Measurements from ENCODE around the gene ESPN. TPM values are rescaled to one million over a fixed set of nuclear protein-coding genes. Genes with fewer than 3 reads are reported as not detected.

Gene ESPN, protein sequence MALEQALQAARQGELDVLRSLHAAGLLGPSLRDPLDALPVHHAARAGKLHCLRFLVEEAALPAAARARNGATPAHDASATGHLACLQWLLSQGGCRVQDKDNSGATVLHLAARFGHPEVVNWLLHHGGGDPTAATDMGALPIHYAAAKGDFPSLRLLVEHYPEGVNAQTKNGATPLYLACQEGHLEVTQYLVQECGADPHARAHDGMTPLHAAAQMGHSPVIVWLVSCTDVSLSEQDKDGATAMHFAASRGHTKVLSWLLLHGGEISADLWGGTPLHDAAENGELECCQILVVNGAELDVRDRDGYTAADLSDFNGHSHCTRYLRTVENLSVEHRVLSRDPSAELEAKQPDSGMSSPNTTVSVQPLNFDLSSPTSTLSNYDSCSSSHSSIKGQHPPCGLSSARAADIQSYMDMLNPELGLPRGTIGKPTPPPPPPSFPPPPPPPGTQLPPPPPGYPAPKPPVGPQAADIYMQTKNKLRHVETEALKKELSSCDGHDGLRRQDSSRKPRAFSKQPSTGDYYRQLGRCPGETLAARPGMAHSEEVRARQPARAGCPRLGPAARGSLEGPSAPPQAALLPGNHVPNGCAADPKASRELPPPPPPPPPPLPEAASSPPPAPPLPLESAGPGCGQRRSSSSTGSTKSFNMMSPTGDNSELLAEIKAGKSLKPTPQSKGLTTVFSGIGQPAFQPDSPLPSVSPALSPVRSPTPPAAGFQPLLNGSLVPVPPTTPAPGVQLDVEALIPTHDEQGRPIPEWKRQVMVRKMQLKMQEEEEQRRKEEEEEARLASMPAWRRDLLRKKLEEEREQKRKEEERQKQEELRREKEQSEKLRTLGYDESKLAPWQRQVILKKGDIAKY
- 1 to 10 TPM in 2 of 4 donors, under 1 TPM in 1, not detected in 1; 0.33 to 1.0 (median 1.0) TPM for total RNA-seq

DNA sequence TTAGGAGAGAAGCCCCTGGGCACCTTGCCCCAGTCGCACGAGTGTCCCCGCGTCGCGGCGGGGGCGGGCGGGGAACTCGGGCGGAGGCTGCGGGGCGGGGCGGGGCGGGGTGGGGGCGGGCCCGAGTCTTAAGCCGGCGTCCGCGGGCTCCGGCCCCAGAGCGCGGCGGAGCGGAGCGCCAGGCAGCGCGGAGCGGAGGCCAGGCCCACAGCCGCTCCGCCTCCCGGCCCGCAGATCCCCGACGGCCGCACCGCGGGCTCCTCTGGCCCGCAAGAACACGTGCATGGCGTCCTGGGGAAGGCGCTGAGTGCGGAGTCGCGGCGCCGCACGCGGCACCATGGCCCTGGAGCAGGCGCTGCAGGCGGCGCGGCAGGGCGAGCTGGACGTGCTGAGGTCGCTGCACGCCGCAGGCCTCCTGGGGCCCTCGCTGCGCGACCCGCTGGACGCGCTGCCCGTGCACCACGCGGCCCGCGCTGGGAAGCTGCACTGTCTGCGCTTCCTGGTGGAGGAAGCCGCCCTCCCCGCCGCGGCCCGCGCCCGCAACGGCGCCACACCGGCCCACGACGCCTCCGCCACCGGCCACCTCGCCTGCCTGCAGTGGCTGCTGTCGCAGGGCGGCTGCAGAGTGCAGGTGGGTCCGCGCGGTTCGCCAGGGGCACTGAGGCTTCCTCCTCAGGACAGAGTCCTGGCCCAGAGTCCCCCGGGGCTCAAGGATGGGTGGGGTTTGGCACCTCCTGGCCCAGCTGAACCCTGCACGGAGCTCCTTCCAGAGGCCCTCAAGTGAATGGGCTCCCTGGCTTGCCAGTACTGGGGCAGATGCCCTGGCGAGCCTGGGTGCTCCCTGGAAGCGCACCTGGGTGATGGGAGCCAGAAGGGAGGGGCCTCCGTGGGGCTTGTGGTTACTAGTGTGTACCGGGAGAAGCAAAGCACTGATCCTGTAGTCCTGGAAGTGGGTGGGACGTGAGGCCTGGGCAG, at the start of gene ESPN:
Gene ESPN (plus strand): TSS at position 158 of the 975 bp plus-strand sequence. CDS start 180 bp downstream, at position 338.
- Histone ChIP-seq H3K27me3 (peaks cover under 1 to 100% (median 60%) of the 10 kb centered on the region in 4 donors), H3K4me3 (peak within 1 kb of the TSS; percentile 20 to 41 (median 30)), H3K4me1 (peaks cover 32 to 41% (median 37%) of the 10 kb centered on the region in 4 donors), H3K27ac (replicated peaks in 1 of 4) (no peak within 1 kb of the TSS), H3K9me3 (no peaks in the 10 kb centered on the region), H3K36me3 (no peaks in the 10 kb centered on the region)
- DNase-seq (ENCODE audit: extremely low spot score), result no peak
- no peak for TF ChIP-seq POLR2AphosphoS5 (IDR thresholded peaks at IDR 0.05)
- no peak for TF ChIP-seq POLR2A (IDR thresholded peaks at IDR 0.05; ENCODE audit: low read depth)
- TF ChIP-seq EP300 (IDR thresholded peaks at IDR 0.05), result no peak
- no peak for TF ChIP-seq CTCF (IDR thresholded peaks at IDR 0.05)
- intact Hi-C loops (cut with DNase I), result no loop called here
- WGBS, result 19% methylated on average over 3 of the region's 99 CpGs

DNA sequence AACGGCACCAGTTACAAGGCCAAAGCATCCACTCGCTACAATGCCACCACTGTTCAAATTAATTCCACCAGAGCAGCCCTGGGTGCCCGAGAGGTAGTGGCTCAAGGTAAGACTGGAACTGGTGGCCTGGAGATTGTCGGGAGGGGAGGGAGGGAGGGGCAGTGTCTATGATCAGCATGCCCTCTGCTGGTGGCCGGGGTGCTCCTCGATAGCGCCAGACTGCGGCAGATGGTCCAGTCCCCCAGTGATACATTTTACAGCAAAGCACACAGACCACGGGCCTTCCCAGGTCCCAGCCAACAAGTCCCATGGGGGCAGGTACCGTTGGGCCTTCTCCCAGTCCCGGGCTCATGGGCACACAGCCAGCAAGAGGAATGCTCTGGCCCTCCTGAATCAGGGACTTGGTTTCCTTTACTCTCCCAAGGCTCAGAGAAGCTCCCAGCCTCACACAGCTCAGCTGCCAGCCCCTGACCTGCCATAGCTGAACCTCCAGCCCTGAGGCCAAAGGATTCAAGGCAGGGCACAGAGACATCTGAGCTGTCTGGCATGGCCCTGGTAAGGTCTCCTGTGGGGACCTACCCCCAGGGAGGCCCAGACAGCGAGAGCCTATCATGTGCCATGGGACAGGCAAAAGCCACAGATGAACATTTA, 46.4 kb upstream of the ESPN start:
- no peak for DNase-seq (ENCODE audit: extremely low spot score)
- H3K36me3 ChIP-seq, result no peaks in the 10 kb centered on the region
- H3K27ac ChIP-seq (replicated peaks in 1 of 4), result no peak overlapping the region
- peaks cover 0 to 5% (median 0%) of the 10 kb centered on the region in 4 donors for H3K9me3 ChIP-seq
- H3K27me3 ChIP-seq, result no peaks in the 10 kb centered on the region
- TF ChIP-seq POLR2AphosphoS5 (IDR thresholded peaks at IDR 0.05) (no peak), EP300 (IDR thresholded peaks at IDR 0.05) (no peak)
- no peaks in the 10 kb centered on the region for H3K4me1 ChIP-seq
- 83% methylated on average over 5 of the region's 12 CpGs for WGBS
- intact Hi-C loops (cut with DNase I), result no loop called here
- H3K4me3 ChIP-seq, result no peak overlapping the region

DNA sequence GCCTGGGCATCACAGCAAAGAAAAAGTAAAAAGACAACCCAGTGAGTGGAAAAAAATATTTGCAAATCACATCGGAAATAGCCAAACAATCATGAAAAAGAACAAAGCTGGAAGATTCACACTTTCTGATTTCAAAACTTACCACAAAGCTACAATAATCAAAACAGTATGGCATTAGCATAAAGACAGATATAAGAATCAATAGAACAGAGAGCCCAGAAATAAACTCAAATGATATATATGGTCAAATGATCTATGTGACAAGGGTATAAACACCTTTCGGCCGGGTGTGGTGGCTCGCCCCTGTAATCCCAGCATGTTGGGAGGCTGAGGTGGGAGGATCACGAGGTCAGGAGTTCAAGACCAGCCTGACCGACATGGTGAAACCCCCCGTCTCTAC, 44.5 kb upstream of the ESPN start:
- Histone ChIP-seq H3K27ac (replicated peaks in 1 of 4) (no peak overlapping the region), H3K36me3 (no peaks in the 10 kb centered on the region), H3K4me1 (peaks cover under 1 to 3% (median 2%) of the 10 kb centered on the region in 4 donors), H3K9me3 (peaks cover 0 to 5% (median 0%) of the 10 kb centered on the region in 4 donors), H3K27me3 (no peaks in the 10 kb centered on the region), H3K4me3 (no peak overlapping the region)
- WGBS, result 97% methylated on average over 7 of the region's 7 CpGs
- DNase-seq (ENCODE audit: extremely low spot score), result no peak
- intact Hi-C loops (cut with DNase I), result no loop called here
- no peak for TF ChIP-seq POLR2AphosphoS5 (IDR thresholded peaks at IDR 0.05)
- TF ChIP-seq POLR2A (IDR thresholded peaks at IDR 0.05; ENCODE audit: low read depth), result no peak

GRCh38 chr1:6384135-6384534, 40.4 kb upstream of the ESPN start:
- Histone ChIP-seq H3K9me3 (peaks cover 0 to 5% (median 0%) of the 10 kb centered on the region in 4 donors), H3K4me3 (no peak overlapping the region), H3K36me3 (no peaks in the 10 kb centered on the region), H3K27me3 (no peaks in the 10 kb centered on the region), H3K4me1 (peaks cover 12 to 14% (median 13%) of the 10 kb centered on the region in 4 donors), H3K27ac (replicated peaks in 1 of 4) (no peak overlapping the region)
- no peak for DNase-seq (ENCODE audit: extremely low spot score)
- TF ChIP-seq POLR2A (IDR thresholded peaks at IDR 0.05; ENCODE audit: low read depth) (no peak), POLR2AphosphoS5 (IDR thresholded peaks at IDR 0.05) (no peak), CTCF (IDR thresholded peaks at IDR 0.05) (no peak), EP300 (IDR thresholded peaks at IDR 0.05) (no peak)
- intact Hi-C loops (cut with DNase I), result no loop called here
- WGBS, result 96% methylated on average over 1 of the region's 1 CpG

- WGBS, result 63% methylated on average over 4 of the region's 5 CpGs
These were observed 39.6 kb upstream of the ESPN start for GRCh38 chr1:6384962-6385361.

More at GRCh38 chr1:6384962-6385361, 39.6 kb upstream of the ESPN start:
- no peaks in the 10 kb centered on the region for H3K27me3 ChIP-seq
- no peak for DNase-seq (ENCODE audit: extremely low spot score)
- H3K4me3 ChIP-seq, result no peak overlapping the region
- peaks cover 12 to 14% (median 13%) of the 10 kb centered on the region in 4 donors for H3K4me1 ChIP-seq
- H3K27ac ChIP-seq (replicated peaks in 1 of 4), result no peak overlapping the region
- intact Hi-C loops (cut with DNase I), result no loop called here
- TF ChIP-seq POLR2AphosphoS5 (IDR thresholded peaks at IDR 0.05) (no peak), POLR2A (IDR thresholded peaks at IDR 0.05; ENCODE audit: low read depth) (no peak), EP300 (IDR thresholded peaks at IDR 0.05) (no peak), CTCF (IDR thresholded peaks at IDR 0.05) (no peak)
- H3K9me3 ChIP-seq, result peaks cover 0 to 3% (median 0%) of the 10 kb centered on the region in 4 donors
- no peaks in the 10 kb centered on the region for H3K36me3 ChIP-seq
